CD4-positive, alpha-beta T cell (primary cell): ENCODE data around the gene TBC1D2. TPM values are rescaled to one million over a fixed set of nuclear protein-coding genes. Genes with fewer than 3 reads are reported as not detected.

Source experiments
- ATAC-seq: fragments of 200-7000 bp; cut with Tn5 transposase; one replicate; pipeline ENCODE4 v1.10.0; 2022; ENCODE audit warnings: mild to moderate bottlenecking; ENCODE audit not compliant: poor library complexity
- CTCF ChIA-PET: fragments of 350-600 bp; sonication (Branson Sonifier 250); formaldehyde crosslinking; loops from one replicate; lab custom pipeline; 2021; ENCODE audit warnings: antibody characterized with exemption, inconsistent platforms; lab: Charles Lee
- POLR2A ChIA-PET: fragments of 350-600 bp; sonication (Branson Sonifier 250); formaldehyde crosslinking; loops from one replicate; lab custom pipeline; 2021; ENCODE audit warnings: antibody characterized with exemption, inconsistent platforms; lab: Charles Lee
- DNase-seq, 14 experiments: peaks; one replicate each; pipeline ENCODE4 v3.0.0-alpha.2; 2013 to 2020; ENCODE audit warnings: mixed read lengths in 2 of 14
- H3K27ac ChIP-seq, 2 donors: one replicate each; pipeline versions ENCODE4 v1.5.1 to v1.7.0; 2013; ENCODE audit warnings: low read length in 2 of 2, low read depth in 1 of 2, mild to moderate bottlenecking in 1 of 2
- H3K27me3 ChIP-seq, 2 experiments: 1 replicate in 1 of 2; 2 replicates in 1 of 2; pipeline versions ENCODE4 v1.6.1 to v1.7.0; 2013; ENCODE audit warnings: low read length in 2 of 2, control low read depth in 1 of 2, mild to moderate bottlenecking in 1 of 2, moderate library complexity in 1 of 2; ENCODE audit not compliant: insufficient read depth in 2 of 2, control insufficient read depth in 1 of 2
- H3K36me3 ChIP-seq: one replicate; pipeline ENCODE4 v1.6.1; 2013; ENCODE audit warnings: low read length, control low read depth; ENCODE audit not compliant: insufficient read depth
- H3K4me1 ChIP-seq: one replicate; pipeline ENCODE4 v1.6.1; 2013; ENCODE audit warnings: low read length, control low read depth; ENCODE audit not compliant: insufficient read depth
- H3K4me3 ChIP-seq: one replicate; pipeline ENCODE4 v1.5.1; 2013; ENCODE audit warnings: mild to moderate bottlenecking, low read length, moderate library complexity
- H3K9me3 ChIP-seq, 2 experiments: 1 replicate in 1 of 2; 2 replicates in 1 of 2; pipeline versions ENCODE4 v1.6.1 to v1.7.0; 2013; ENCODE audit warnings: low read length in 2 of 2, mild to moderate bottlenecking in 2 of 2, control low read depth in 1 of 2, moderate library complexity in 1 of 2; ENCODE audit not compliant: control insufficient read depth in 1 of 2, insufficient read depth in 1 of 2
- H3K27ac Mint-ChIP-seq: one replicate; pipeline ENCODE4 v1.8.0; 2020; ENCODE audit warnings: mixed read lengths
- H3K27me3 Mint-ChIP-seq: one replicate; pipeline ENCODE4 v1.8.0; 2021; ENCODE audit warnings: mixed read lengths
- H3K36me3 Mint-ChIP-seq: one replicate; pipeline ENCODE4 v1.8.0; 2021; ENCODE audit warnings: low read depth, mixed read lengths
- H3K4me1 Mint-ChIP-seq: one replicate; pipeline ENCODE4 v1.8.0; 2021; ENCODE audit warnings: low read depth, mixed read lengths
- H3K4me3 Mint-ChIP-seq: one replicate; pipeline ENCODE4 v1.8.0; 2020; ENCODE audit warnings: mild to moderate bottlenecking, mixed read lengths
- H3K9me3 Mint-ChIP-seq: one replicate; pipeline ENCODE4 v1.8.0; 2020; ENCODE audit warnings: mixed read lengths
- CTCF ChIP-seq: fragments of 200-600 bp; IDR thresholded peaks from one replicate; pipeline ENCODE4 v1.8.0; 2022; ENCODE audit warnings: antibody characterized with exemption, mild to moderate bottlenecking
- intact Hi-C, 2 experiments: fragments of 100-400 bp; cut with DNase I in 1 of 2; cut with micrococcal nuclease in 1 of 2; formaldehyde crosslinking; loops; one replicate each; pipeline versions ENCODE4 v1.15.1 to v1.9.0; 2023 to 2025; cut with DNase I, micrococcal nuclease
- total RNA-seq, 174 experiments: library from RNA in 2 of 174; stranded (reverse) in 2 of 174; gene quantifications; one replicate each; pipeline ENCODE4 v1.2.3 and lab custom pipeline; 2021 to 2026

TBC1D2 gene
- total RNA-seq, 2 experiments from 2014 or later = 2.9 to 4.0 TPM

- Histone ChIP-seq H3K4me1 (no peaks in the 10 kb centered on the region), H3K27me3 (no peaks in the 10 kb centered on the region), H3K9me3 (no peaks in the 10 kb centered on the region), H3K4me3 (no peak overlapping the region), H3K36me3 (peaks cover 33% of the 10 kb centered on the region), H3K27ac (no peak overlapping the region)
- ChIA-PET CTCF (no interaction called here), POLR2A (no interaction called here)
- intact Hi-C loops = no loop called here
- TF ChIP-seq CTCF = no peak
- no peak overlapping the region for H3K4me3 Mint-ChIP-seq
- DNase-seq (no peak), ATAC-seq (no peak)
- no peaks in the 10 kb centered on the region for H3K27me3 Mint-ChIP-seq
- peaks cover 54% of the 10 kb centered on the region for H3K36me3 Mint-ChIP-seq
- no peaks in the 10 kb centered on the region for H3K9me3 Mint-ChIP-seq
- H3K4me1 Mint-ChIP-seq = no peaks in the 10 kb centered on the region
- no peak overlapping the region for H3K27ac Mint-ChIP-seq
Observed at GRCh38 chr9:98219794-98220370, 35.6 kb downstream of the TBC1D2 start.

DNA sequence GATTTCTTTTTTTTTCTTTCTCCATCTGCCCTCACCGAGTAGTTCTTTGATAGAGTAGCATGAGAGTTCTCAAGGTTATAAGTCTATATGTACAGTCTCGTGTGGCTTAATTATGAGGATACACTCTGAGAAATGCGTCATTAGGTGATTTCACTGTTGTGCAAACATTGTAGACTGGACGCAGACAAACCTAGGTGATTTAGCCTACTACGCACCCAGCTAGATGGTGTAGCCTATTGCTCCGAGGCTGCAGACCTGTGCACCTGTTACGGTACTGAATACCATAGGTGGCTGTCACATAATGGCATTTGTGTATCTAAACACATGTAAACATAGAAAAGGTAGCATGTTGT, 36.1 kb downstream of the TBC1D2 start:
- ATAC-seq = no peak
- H3K27me3 Mint-ChIP-seq = no peaks in the 10 kb centered on the region
- Histone ChIP-seq H3K36me3 (peaks cover 31% of the 10 kb centered on the region), H3K27me3 (no peaks in the 10 kb centered on the region), H3K9me3 (no peaks in the 10 kb centered on the region), H3K4me1 (no peaks in the 10 kb centered on the region), H3K4me3 (no peak overlapping the region), H3K27ac (no peak overlapping the region)
- TF ChIP-seq CTCF = no peak
- POLR2A ChIA-PET = interaction anchor here (0.7 kb wide), 1 partner anchor 120 kb away, joined by 3 read pairs; no protein-coding TSS in a partner anchor
- H3K4me1 Mint-ChIP-seq = no peaks in the 10 kb centered on the region
- H3K36me3 Mint-ChIP-seq = peaks cover 56% of the 10 kb centered on the region
- intact Hi-C loops = no loop called here
- H3K27ac Mint-ChIP-seq = no peak overlapping the region
- no peak for DNase-seq
- H3K4me3 Mint-ChIP-seq = no peak overlapping the region
- no peaks in the 10 kb centered on the region for H3K9me3 Mint-ChIP-seq
- CTCF ChIA-PET = no interaction called here

DNA sequence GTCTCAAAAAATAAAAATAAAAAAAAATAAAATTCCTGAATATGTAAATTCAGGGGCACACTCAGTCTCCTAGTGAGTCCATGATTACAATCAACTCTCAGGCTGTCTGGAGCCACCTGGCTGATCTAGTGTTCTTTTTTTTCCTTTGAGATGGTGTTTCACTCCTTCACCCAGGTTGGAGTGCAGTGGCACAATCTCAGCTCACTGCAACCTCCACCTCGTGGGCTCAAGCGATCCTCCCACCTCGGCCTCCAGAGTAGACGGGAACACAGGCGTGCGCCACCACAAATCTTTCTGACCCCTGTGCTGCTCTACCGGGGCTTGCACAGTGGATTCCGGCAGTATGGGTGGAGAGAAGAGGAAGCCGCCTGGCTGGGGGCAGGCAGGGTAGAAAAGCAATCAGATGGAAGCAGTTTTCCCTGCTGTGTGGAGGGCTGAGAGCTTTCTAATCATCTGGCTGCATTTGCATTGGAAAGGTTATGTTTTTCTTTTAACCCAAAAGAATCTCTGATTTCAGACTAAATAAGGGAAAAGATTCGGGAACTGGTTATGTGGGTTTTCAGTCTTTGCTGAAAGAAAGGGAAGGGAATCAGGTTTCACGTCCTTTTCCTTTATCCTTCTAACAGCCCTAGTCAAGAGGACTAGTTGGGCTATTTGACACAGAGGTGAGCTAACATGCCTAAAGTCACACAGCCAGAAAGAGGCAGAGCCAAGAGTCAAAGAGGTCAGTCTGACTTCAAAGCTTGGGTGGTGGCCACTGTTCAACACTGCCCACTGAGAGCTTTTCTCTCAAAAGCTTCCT, 36.7 kb downstream of the TBC1D2 start:
- H3K9me3 Mint-ChIP-seq = no peaks in the 10 kb centered on the region
- no peaks in the 10 kb centered on the region for H3K4me1 ChIP-seq
- H3K27me3 ChIP-seq = no peaks in the 10 kb centered on the region
- TF ChIP-seq CTCF = no peak
- no peak overlapping the region for H3K27ac Mint-ChIP-seq
- H3K36me3 Mint-ChIP-seq = peaks cover 57% of the 10 kb centered on the region
- no peak overlapping the region for H3K27ac ChIP-seq
- H3K27me3 Mint-ChIP-seq = no peaks in the 10 kb centered on the region
- H3K9me3 ChIP-seq = no peaks in the 10 kb centered on the region
- H3K4me3 Mint-ChIP-seq = no peak overlapping the region
- CTCF ChIA-PET = no interaction called here
- peaks cover 31% of the 10 kb centered on the region for H3K36me3 ChIP-seq
- H3K4me3 ChIP-seq = no peak overlapping the region
- POLR2A ChIA-PET = interaction anchor here (0.7 kb wide), 1 partner anchor 120 kb away, joined by 3 read pairs; no protein-coding TSS in a partner anchor
- ATAC-seq (no peak), DNase-seq (no peak)
- no peaks in the 10 kb centered on the region for H3K4me1 Mint-ChIP-seq
- intact Hi-C loops = no loop called here
